ENCODE results near the gene TEAD1. TPM values are rescaled to one million over a fixed set of nuclear protein-coding genes. Genes with fewer than 3 reads are reported as not detected.

TEAD1 gene
- total RNA-seq, 2 experiments from 2014 or later: 5.6 to 10.8 TPM

- Histone ChIP-seq H3K9me2 (ENCODE audit: insufficient read depth, low read length) (no peaks in the 10 kb centered on the region), H3K4me1 (ENCODE audit: insufficient read depth, low read length, poor library complexity, severe bottlenecking) (peaks cover 6% of the 10 kb centered on the region), H3K9me3 (ENCODE audit: low read length) (no peaks in the 10 kb centered on the region), H2AFZ (ENCODE audit: low read length) (no peak overlapping the region), H3K27ac (ENCODE audit: low read depth, low read length, poor library complexity, severe bottlenecking) (no peak overlapping the region), H3K36me3 (ENCODE audit: insufficient read depth, low read length) (no peaks in the 10 kb centered on the region), H3K4me3 (ENCODE audit: low read depth, low read length, poor library complexity, severe bottlenecking) (no peak overlapping the region), H3K4me2 (ENCODE audit: low read length) (no peak overlapping the region), H3K79me2 (ENCODE audit: insufficient read depth, low read depth, low read length) (no peaks in the 10 kb centered on the region), H4K20me1 (ENCODE audit: insufficient read depth, low read length) (no peaks in the 10 kb centered on the region)
- ChIA-PET CTCF (ENCODE audit: unreplicated experiment) (no interaction called here), POLR2A (interaction anchor here (1.0 kb wide), 1 partner anchor 14 kb away, joined by 3 read pairs; no protein-coding TSS in a partner anchor)
- TF ChIP-seq, protein P1, sequence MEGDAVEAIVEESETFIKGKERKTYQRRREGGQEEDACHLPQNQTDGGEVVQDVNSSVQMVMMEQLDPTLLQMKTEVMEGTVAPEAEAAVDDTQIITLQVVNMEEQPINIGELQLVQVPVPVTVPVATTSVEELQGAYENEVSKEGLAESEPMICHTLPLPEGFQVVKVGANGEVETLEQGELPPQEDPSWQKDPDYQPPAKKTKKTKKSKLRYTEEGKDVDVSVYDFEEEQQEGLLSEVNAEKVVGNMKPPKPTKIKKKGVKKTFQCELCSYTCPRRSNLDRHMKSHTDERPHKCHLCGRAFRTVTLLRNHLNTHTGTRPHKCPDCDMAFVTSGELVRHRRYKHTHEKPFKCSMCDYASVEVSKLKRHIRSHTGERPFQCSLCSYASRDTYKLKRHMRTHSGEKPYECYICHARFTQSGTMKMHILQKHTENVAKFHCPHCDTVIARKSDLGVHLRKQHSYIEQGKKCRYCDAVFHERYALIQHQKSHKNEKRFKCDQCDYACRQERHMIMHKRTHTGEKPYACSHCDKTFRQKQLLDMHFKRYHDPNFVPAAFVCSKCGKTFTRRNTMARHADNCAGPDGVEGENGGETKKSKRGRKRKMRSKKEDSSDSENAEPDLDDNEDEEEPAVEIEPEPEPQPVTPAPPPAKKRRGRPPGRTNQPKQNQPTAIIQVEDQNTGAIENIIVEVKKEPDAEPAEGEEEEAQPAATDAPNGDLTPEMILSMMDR (conservative IDR thresholded peaks at IDR 0.05; ENCODE audit: low read length): no peak
- no peak for TF ChIP-seq EZH2phosphoT487 (IDR thresholded peaks at IDR 0.05; ENCODE audit: borderline replicate concordance, low read depth, low read length)
- DNase-seq (ENCODE audit: low spot score): no peak
- intact Hi-C loops (cut with micrococcal nuclease; ENCODE audit: unreplicated experiment): no loop called here
- no TSS peak for BruUV-seq (replicated peaks)
Measured at GRCh38 chr11:12962306-12962705, 288.1 kb downstream of the TEAD1 start.

DNA sequence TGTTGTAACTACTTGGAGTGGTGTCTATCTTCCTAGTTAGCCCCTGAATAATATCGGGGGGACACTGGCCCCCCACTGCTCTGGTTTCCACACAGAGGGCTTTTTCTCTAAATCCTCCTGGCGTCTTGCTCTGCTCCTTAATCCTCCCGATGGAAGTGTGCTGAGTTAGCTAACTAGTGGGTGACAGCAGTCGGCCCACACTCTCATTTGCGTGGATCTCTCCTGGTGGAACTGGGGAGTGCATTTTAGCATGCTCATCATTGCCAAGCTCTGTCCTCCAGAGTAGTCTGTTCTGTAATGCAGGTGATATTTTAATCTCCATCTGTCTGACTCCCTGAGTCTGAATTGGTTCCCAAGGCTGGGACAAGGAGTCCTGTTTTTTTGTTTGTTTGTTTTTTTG, 288.8 kb downstream of the TEAD1 start:
- no peak for TF ChIP-seq EZH2phosphoT487 (IDR thresholded peaks at IDR 0.05; ENCODE audit: borderline replicate concordance, low read depth, low read length)
- TF ChIP-seq, protein P1 (conservative IDR thresholded peaks at IDR 0.05; ENCODE audit: low read length): no peak
- Histone ChIP-seq H3K79me2 (ENCODE audit: insufficient read depth, low read depth, low read length) (no peaks in the 10 kb centered on the region), H4K20me1 (ENCODE audit: insufficient read depth, low read length) (no peaks in the 10 kb centered on the region), H3K9me3 (ENCODE audit: low read length) (no peaks in the 10 kb centered on the region), H3K4me2 (ENCODE audit: low read length) (no peak overlapping the region), H3K27ac (ENCODE audit: low read depth, low read length, poor library complexity, severe bottlenecking) (no peak overlapping the region), H3K4me3 (ENCODE audit: low read depth, low read length, poor library complexity, severe bottlenecking) (no peak overlapping the region), H3K9me2 (ENCODE audit: insufficient read depth, low read length) (no peaks in the 10 kb centered on the region), H3K4me1 (ENCODE audit: insufficient read depth, low read length, poor library complexity, severe bottlenecking) (peaks cover 6% of the 10 kb centered on the region), H2AFZ (ENCODE audit: low read length) (no peak overlapping the region), H3K36me3 (ENCODE audit: insufficient read depth, low read length) (no peaks in the 10 kb centered on the region)
- CTCF ChIA-PET (ENCODE audit: unreplicated experiment): no interaction called here
- intact Hi-C loops (cut with micrococcal nuclease; ENCODE audit: unreplicated experiment): no loop called here
- BruUV-seq (replicated peaks): no TSS peak
- POLR2A ChIA-PET: interaction anchor here (1.0 kb wide), 1 partner anchor 13 kb away, joined by 3 read pairs; no protein-coding TSS in a partner anchor
- no peak for DNase-seq (ENCODE audit: low spot score)

DNA sequence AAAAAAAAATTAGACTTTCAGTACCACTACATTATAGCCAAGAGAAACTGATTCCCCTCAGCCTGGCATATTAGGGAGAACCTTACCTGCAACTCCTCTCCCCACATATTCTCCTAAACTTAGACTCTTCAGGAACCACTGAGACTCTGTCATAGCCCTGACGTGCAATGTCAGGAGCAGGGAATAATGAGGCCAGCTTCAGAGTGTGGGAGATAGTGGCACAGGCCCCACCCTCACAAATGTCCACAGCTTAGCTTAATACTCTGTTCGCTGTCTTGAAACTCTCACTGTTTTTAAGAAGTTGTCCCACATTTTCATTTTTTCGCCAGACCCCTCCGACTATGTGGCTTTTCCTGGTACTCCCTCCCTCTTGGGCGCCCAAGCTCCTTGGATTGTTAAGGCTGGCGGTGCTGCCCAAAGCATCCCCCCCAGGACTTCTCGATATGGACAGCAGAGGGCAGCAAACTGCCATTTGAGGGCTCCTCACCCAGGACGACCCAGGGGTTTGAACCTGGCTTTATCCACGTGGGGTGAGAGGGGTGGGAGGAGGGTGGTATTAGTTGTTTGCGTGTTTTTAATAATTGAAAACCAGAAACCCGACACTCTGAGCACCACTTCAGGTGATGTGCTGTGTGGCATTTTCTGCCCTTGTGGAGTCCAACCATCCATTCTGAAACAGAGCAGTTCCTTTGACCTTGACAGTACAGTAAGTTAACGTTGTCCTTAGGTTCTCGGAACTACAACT, 289.7 kb downstream of the TEAD1 start:
- no TSS peak for BruUV-seq (replicated peaks)
- intact Hi-C loops (cut with micrococcal nuclease; ENCODE audit: unreplicated experiment): loop anchor here (1.0 kb wide), 2 partner anchors 275 to 380 kb away; no protein-coding TSS in a partner anchor
- ChIA-PET CTCF (ENCODE audit: unreplicated experiment) (interaction anchor here (0.5 to 0.8 kb wide), 2 partner anchors 288 to 356 kb away, joined by 3 to 4 read pairs; no protein-coding TSS in a partner anchor), POLR2A (no interaction called here)
- TF ChIP-seq EZH2phosphoT487 (IDR thresholded peaks at IDR 0.05; ENCODE audit: borderline replicate concordance, low read depth, low read length): no peak
- TF ChIP-seq, protein P1 (conservative IDR thresholded peaks at IDR 0.05; ENCODE audit: low read length): peak; percentile 90
- no peak overlapping the region for H3K4me2 ChIP-seq (ENCODE audit: low read length)
- H3K79me2 ChIP-seq (ENCODE audit: insufficient read depth, low read depth, low read length): no peaks in the 10 kb centered on the region
- peak; percentile 57 for DNase-seq (ENCODE audit: low spot score)
- no peak overlapping the region for H3K27ac ChIP-seq (ENCODE audit: low read depth, low read length, poor library complexity, severe bottlenecking)
- H3K36me3 ChIP-seq (ENCODE audit: insufficient read depth, low read length): no peaks in the 10 kb centered on the region
- no peak overlapping the region for H3K4me3 ChIP-seq (ENCODE audit: low read depth, low read length, poor library complexity, severe bottlenecking)
- no peaks in the 10 kb centered on the region for H4K20me1 ChIP-seq (ENCODE audit: insufficient read depth, low read length)
- no peaks in the 10 kb centered on the region for H3K9me3 ChIP-seq (ENCODE audit: low read length)
- H2AFZ ChIP-seq (ENCODE audit: low read length): no peak overlapping the region; the same call in 1 of the 2 replicates
- no peaks in the 10 kb centered on the region for H3K9me2 ChIP-seq (ENCODE audit: insufficient read depth, low read length)
- H3K4me1 ChIP-seq (ENCODE audit: insufficient read depth, low read length, poor library complexity, severe bottlenecking): peaks cover 6% of the 10 kb centered on the region
